IPS-NIHi7 (cell line): ENCODE measurements around the gene NOTCH2.
"Not testable (repeated sequence)": the region's sequence is repeated elsewhere in the genome, so short reads cannot be mapped to it uniquely, and the experiment has no call there.

ENCODE experiments used
- DNase-seq: peaks from one replicate; pipeline ENCODE4 v3.0.0; 2012; ENCODE audit warnings: mixed read lengths; ENCODE audit errors: extremely low spot score

The NOTCH2 gene

DNA sequence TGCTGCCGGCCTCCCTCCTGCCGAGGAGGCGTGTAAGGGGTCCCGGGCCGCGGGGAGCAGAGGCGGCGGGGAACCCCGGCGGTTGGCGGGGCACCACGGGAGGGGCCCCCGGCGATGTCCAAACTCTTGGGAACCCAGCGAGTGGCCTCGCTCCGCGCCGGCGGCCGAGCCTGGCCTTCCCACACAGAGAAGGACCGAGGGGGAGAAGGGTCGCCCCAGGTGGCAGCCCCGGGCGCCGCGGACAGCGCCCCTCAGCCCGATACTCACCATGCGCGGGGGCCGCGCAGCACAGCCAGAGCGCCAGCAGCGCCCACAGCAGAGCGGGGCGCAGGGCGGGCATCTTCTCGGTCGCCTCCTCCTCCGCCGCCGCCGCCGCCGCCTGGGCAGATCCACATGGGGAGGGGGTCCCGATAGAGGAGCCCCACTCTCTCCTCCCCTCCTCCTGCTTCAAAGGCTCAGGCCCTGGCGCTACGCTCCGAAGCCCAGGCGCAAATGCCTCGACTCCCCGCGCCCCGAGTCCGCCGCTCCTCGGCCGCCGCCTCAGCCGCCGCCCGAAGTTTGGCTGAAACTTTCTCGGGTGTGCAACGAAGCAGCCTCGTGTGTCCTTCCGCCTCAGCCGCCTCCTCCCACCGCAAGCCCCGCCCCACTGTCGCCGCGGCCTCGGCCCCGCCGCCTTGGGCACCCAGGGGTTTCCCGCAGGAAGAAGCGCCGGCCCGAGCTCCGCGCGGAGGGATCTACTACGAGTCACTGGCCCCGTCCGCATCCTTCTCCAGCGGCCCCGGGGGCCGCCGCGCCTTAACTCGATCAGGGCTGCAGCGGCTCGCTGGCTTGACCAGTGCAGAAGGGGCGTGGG is at the start of gene NOTCH2:
Gene NOTCH2 (minus strand): TSS at position 596 of the 853 bp plus-strand sequence. CDS start 256 bp downstream, at position 340.
- DNase-seq = not testable (repeated sequence)

- not testable (repeated sequence) for DNase-seq
These were observed 48.1 kb upstream of the NOTCH2 start for GRCh38 chr1:120117371-120118177.

DNA sequence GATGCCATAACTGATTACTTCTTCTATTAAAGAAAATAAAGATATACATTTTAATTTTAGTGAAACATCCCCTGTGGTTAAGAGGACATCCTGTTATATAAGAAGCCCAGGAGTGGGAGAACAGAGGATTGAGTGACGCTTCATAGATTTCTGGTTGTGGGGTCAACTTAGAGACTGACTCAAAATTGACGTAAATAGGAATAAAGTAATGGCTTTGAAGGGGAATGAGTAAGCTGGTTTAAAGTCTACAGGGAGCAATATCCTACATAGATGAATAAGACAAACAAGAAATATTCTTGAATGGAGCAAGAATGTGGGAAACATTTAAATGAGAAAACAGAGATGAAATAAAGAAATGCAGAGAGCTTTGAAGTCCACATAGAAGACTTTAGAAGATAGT is 46.6 kb upstream of the NOTCH2 start:
- not testable (repeated sequence) for DNase-seq

DNA sequence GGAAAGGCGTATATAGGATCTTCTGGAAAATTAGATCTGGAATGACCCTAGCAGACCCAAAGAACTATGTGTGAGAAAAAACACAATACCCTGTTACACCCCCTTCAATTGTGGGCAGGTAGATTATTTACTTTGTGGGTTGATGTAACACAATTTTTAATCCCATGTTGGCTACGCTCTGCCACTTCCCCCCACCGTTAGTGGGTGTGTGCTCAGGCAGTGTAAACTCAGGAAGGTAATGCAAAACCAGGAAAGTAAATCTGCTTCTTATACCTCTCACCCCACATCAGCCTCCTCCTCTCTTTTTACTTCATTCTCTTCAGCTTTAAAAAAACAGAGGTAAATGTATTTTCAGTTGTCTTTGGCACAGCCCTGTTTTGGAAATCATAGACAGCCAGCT is 43.7 kb upstream of the NOTCH2 start:
- DNase-seq = not testable (repeated sequence)

DNA sequence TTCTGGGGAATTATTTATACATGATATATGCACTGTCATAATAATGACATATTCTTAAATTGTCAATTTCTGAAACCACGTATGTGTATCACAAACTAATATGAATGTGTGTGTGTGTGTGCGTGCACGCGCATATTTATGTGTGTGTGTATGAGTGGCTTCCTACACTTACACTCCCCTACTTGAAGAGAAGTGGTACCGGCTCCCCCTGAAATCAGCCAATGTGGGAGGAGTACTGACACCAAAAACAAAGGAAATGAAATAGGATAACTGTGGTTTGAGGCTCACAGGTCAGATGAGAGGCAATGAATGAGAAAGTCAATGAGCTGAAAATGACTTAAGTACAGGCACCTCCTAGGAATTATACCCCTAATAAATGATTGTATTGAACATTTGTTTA is 42.8 kb upstream of the NOTCH2 start:
- not testable (repeated sequence) for DNase-seq

DNA sequence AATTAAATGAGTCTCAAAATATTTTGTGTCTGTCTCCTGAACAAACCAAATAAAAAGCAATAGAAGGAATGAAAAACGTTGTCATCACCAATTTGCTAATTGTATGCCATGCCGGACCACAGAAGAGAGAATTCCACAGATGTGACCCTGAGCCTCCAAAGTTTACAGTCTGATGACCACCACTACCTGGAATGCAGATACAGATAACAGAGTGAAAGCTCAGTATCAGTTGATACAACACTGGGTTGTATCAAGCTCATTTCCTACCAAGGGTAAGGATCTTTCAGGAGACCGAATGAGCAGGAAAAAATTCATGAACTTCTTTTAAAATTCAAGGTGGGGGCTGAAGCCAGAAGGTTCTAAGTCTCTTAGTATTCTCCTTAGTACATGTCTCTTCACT is 42.3 kb upstream of the NOTCH2 start:
- not testable (repeated sequence) for DNase-seq

DNA sequence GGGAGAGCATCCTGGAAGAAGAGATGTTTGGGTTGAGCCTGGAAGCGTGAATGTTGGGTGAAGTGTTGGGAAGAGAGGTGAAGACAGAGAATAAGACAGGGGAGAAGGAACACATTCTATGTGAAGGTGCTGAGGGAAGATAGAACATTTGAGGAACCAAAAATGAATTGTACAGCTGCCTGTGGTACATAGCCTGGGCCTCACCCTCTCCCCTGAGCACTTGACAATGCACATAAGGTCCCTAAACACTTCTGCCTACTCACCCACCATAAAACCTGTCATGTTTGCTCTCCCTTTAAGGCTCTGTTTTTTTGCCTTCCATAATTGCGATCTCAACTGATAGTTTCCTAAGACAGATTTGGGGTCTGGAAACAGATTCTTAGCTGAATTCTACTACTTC is 41.5 kb upstream of the NOTCH2 start:
- DNase-seq = not testable (repeated sequence)

DNA sequence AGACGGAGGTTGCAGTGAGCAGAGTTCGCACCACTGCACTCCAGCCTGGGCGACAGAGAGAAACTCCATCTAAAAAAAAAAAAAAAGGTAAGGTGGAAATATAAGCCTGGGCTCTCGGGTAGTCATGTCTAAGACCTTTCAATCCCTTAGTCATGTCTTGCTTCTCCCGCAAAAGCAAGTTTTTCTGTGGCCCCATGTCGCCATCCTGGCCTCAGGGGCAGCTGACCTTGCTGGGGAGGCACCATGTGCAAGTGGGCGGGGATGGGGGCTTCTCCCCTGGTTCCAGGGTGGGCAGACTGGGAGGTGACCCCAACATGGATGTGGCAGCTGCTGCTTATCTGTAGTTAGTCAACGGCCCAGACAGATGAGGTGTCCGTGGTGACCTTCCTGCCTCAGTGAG is 40.2 kb upstream of the NOTCH2 start:
- not testable (repeated sequence) for DNase-seq

GRCh38 chr1:120109180-120109579 is 39.7 kb upstream of the NOTCH2 start:
- not testable (repeated sequence) for DNase-seq

DNA sequence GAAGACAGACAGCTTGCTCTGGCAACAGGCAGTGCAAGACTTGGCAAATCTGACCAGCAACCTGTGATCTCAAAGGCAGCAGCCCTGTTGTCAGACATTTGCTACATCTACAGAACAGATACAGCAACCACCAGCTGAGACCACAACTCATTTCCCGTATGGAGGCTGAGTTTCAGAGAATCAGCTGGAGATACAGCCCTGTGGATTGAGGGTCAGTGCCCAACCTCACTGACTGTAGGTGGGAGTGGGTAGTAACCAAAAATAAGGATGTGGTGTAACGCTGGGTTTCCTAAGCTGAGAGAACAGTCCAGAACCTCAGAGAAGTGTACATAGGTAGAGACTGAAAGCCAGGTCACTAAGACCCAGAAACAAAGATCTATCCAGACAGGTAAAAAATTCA is 35.8 kb upstream of the NOTCH2 start:
- not testable (repeated sequence) for DNase-seq

GRCh38 chr1:120103768-120104167 is 34.3 kb upstream of the NOTCH2 start:
- DNase-seq = not testable (repeated sequence)

DNA sequence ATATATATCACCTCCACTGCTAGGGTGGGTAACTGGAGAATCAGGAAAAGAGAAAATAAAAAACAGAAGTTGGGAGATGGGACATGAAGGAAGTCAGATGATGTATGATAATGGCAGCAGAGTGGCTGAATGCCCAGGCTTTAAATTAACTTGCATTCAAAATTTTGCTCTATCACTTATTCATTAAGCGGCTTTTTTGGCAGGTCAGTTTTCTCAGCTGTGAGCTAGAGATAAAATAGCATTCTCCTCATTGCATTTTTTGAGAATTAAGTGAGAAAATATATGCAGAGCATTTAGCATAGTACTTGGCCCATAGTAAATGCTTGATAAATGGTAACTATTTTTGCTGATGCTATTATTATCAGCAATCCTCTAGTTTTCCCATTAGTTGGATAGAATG is 32.1 kb upstream of the NOTCH2 start:
- DNase-seq = not testable (repeated sequence)

DNA sequence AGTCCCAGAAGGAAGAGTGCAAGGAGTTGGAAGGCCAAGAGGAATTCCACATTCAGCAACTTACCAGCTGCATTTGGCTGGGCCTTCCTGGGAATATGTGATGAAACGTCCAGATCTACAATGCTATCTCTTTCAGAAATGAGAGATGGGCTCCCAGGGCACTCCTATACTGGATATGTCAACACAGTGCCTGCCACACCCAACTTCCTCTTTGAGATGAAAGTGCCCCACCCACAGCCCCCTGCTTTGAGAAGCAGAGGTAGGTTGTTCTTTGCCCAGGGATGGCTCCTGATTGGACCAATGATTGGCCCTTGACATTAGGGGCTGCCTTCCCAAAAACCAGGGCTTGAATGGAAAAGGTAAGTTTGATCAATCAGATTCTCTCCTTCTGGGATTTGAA is 31.1 kb upstream of the NOTCH2 start:
- not testable (repeated sequence) for DNase-seq

GRCh38 chr1:120098986-120099759 is 29.7 kb upstream of the NOTCH2 start:
- not testable (repeated sequence) for DNase-seq

GRCh38 chr1:120096981-120097545 is 27.6 kb upstream of the NOTCH2 start:
- not testable (repeated sequence) for DNase-seq

DNA sequence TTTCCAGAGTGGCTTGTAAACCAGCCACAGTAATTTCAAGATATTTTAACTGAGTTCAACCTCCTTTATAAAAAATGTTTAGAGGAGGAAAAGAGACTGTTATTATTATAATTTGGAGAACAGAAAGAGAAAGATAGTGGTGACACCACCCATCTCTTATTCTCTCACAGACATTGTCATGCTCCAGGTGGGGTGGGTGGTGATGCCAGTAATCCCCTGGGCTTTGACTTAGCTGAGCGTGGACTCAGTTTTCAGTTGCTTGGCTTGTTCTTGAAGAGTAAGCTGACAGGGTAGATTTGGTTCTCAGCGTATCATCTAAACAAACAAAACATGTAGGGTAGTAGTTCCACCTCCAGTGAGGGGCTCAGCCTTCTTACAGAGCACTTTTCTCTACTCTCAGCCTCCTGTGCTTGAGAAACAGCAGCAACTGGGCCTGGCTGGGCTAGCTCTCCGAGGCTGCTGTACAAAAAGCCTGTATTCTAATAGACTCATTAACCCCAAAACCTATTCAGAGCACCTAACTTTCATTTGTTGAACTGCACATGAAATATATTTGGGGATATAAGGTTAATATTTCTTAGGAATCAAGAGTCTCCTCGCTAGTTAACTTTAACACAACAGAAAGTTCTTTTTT is 24.2 kb upstream of the NOTCH2 start:
- not testable (repeated sequence) for DNase-seq

- not testable (repeated sequence) for DNase-seq
These were observed 23.1 kb upstream of the NOTCH2 start for GRCh38 chr1:120092232-120093218.

DNA sequence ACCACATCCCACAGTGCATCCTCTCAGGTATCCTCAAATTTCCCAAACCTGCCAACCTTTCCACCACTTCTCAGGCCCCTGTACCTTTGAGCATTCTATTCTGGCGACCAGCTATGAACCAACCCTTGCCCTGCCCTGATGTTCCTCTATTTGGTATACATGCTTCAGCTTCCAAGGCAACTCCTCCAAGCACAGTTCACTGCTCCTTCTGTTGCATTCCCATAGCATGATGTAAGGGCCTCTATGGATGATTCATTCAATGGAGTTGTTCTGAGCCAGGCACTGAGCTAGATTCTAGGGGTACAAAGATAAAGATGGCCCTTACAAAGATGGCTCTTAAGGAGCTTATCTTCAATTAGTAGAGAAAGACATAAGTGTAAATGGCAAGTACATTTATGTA is 21.4 kb upstream of the NOTCH2 start:
- DNase-seq = not testable (repeated sequence)

GRCh38 chr1:120087959-120088358 is 18.5 kb upstream of the NOTCH2 start:
- not testable (repeated sequence) for DNase-seq

GRCh38 chr1:120069920-120070214 is 405 bp upstream of the NOTCH2 start:
- not testable (repeated sequence) for DNase-seq
